H9 (cell line): ENCODE measurements around the gene NPRL2. TPM values are rescaled to one million over a fixed set of nuclear protein-coding genes. Genes with fewer than 3 reads are reported as not detected.

ENCODE experiments used
- DNase-seq: peaks from one replicate; pipeline ENCODE4 v3.0.0-alpha.2; 2017
- H2AFZ ChIP-seq: one replicate; pipeline ENCODE4 v1.6.1; 2013; ENCODE audit warnings: mild to moderate bottlenecking, low read length, control low read depth, moderate library complexity
- H2AK5ac ChIP-seq: 2 replicates; pipeline ENCODE4 v1.6.1; 2013; ENCODE audit warnings: low read length, control low read depth, mixed read lengths; ENCODE audit not compliant: insufficient read length
- H2BK120ac ChIP-seq: one replicate; pipeline ENCODE4 v1.6.1; 2013; ENCODE audit warnings: low read depth, mild to moderate bottlenecking, low read length, control low read depth, inconsistent platforms; ENCODE audit not compliant: poor library complexity, severe bottlenecking
- H2BK12ac ChIP-seq: 2 replicates; pipeline ENCODE4 v1.6.1; 2013; ENCODE audit warnings: low read length, control low read depth, mixed read lengths, low read depth; ENCODE audit not compliant: insufficient read length
- H2BK15ac ChIP-seq: 2 replicates; pipeline ENCODE4 v1.6.1; 2013; ENCODE audit warnings: low read depth, low read length, control low read depth
- H2BK20ac ChIP-seq: one replicate; pipeline ENCODE4 v1.6.1; 2013; ENCODE audit warnings: low read depth, mild to moderate bottlenecking, low read length, control low read depth, inconsistent platforms; ENCODE audit not compliant: poor library complexity, severe bottlenecking
- H2BK5ac ChIP-seq: 2 replicates; pipeline ENCODE4 v1.6.1; 2013; ENCODE audit warnings: low read length, control low read depth, mixed read lengths; ENCODE audit not compliant: insufficient read length
- H3K14ac ChIP-seq: 2 replicates; pipeline ENCODE4 v1.6.1; 2013; ENCODE audit warnings: low read length, control low read depth; ENCODE audit not compliant: insufficient read depth
- H3K18ac ChIP-seq: 2 replicates; pipeline ENCODE4 v1.6.1; 2013; ENCODE audit warnings: low read depth, mild to moderate bottlenecking, mixed read lengths, low read length, control low read depth; ENCODE audit not compliant: insufficient read length
- H3K23ac ChIP-seq: 2 replicates; pipeline ENCODE4 v1.6.1; 2013; ENCODE audit warnings: low read length, control low read depth, mixed read lengths, low read depth; ENCODE audit not compliant: insufficient read length
- H3K23me2 ChIP-seq: 2 replicates; pipeline ENCODE4 v1.6.1; 2013; ENCODE audit warnings: low read depth, mild to moderate bottlenecking, mixed read lengths, low read length, control low read depth; ENCODE audit not compliant: insufficient read length, poor library complexity, severe bottlenecking
- H3K27ac ChIP-seq: 2 replicates; pipeline ENCODE4 v1.5.1; 2013; ENCODE audit warnings: low read length, control low read depth, mixed read lengths, low read depth; ENCODE audit not compliant: insufficient read length
- H3K27me3 ChIP-seq: 2 replicates; pipeline ENCODE4 v1.6.1; 2013; ENCODE audit warnings: low read length, control low read depth, inconsistent platforms; ENCODE audit not compliant: insufficient read depth
- H3K4ac ChIP-seq: 2 replicates; pipeline ENCODE4 v1.6.1; 2013; ENCODE audit warnings: low read depth, mild to moderate bottlenecking, control low read depth, inconsistent platforms, low read length, moderate library complexity
- H3K4me1 ChIP-seq: 2 replicates; pipeline ENCODE4 v1.6.1; 2013; ENCODE audit warnings: low read length, control low read depth, inconsistent platforms; ENCODE audit not compliant: insufficient read depth
- H3K4me2 ChIP-seq: 2 replicates; pipeline ENCODE4 v1.6.1; 2013; ENCODE audit warnings: low read length, control low read depth, mixed read lengths; ENCODE audit not compliant: insufficient read length, insufficient read depth
- H3K56ac ChIP-seq: 2 replicates; pipeline ENCODE4 v1.6.1; 2013; ENCODE audit warnings: low read depth, mild to moderate bottlenecking, mixed read lengths, low read length, control low read depth; ENCODE audit not compliant: insufficient read length
- H3K79me1 ChIP-seq: 2 replicates; pipeline ENCODE4 v1.6.1; 2013; ENCODE audit warnings: low read depth, mild to moderate bottlenecking, moderate library complexity, low read length, control low read depth, inconsistent platforms; ENCODE audit not compliant: insufficient read depth, poor library complexity, severe bottlenecking
- H3K79me2 ChIP-seq: 2 replicates; pipeline ENCODE4 v1.6.1; 2013; ENCODE audit warnings: low read length, control low read depth, inconsistent platforms; ENCODE audit not compliant: insufficient read depth
- H3K9ac ChIP-seq: 2 replicates; pipeline ENCODE4 v1.6.1; 2013; ENCODE audit warnings: low read length, control low read depth, mixed read lengths; ENCODE audit not compliant: insufficient read length; ENCODE audit errors: extremely low read depth
- H3K9me3 ChIP-seq: one replicate; pipeline ENCODE4 v1.6.1; 2013; ENCODE audit warnings: low read depth, low read length, inconsistent platforms; ENCODE audit not compliant: control insufficient read depth
- H3T11ph ChIP-seq: one replicate; pipeline ENCODE4 v1.6.1; 2013; ENCODE audit warnings: mild to moderate bottlenecking, low read length, control low read depth, inconsistent platforms
- H4K20me1 ChIP-seq: one replicate; pipeline ENCODE4 v1.6.1; 2013; ENCODE audit not compliant: control insufficient read depth, insufficient read length, insufficient read depth
- H4K5ac ChIP-seq: 2 replicates; pipeline ENCODE4 v1.6.1; 2013; ENCODE audit warnings: low read depth, mild to moderate bottlenecking, mixed read lengths, low read length, control low read depth; ENCODE audit not compliant: insufficient read length
- H4K8ac ChIP-seq: replicated peaks from 2 replicates; pipeline ENCODE4 v1.6.1; 2013; ENCODE audit warnings: low read length, control low read depth, mixed read lengths, low read depth; ENCODE audit not compliant: insufficient read length
- H4K91ac ChIP-seq: 2 replicates; pipeline ENCODE4 v1.6.1; 2013; ENCODE audit warnings: low read depth, mild to moderate bottlenecking, moderate library complexity, mixed read lengths, low read length, control low read depth; ENCODE audit not compliant: insufficient read length
- H3K27ac Mint-ChIP-seq, 3 experiments: 2 replicates in 2 of 3; 3 replicates in 1 of 3; pipeline ENCODE4 v1.8.0; 2020 to 2021; ENCODE audit warnings: mixed read lengths in 3 of 3, mild to moderate bottlenecking in 1 of 3, moderate library complexity in 1 of 3
- H3K27me3 Mint-ChIP-seq: 2 replicates; pipeline ENCODE4 v1.8.0; 2021; ENCODE audit warnings: low read depth, mild to moderate bottlenecking, moderate library complexity, mixed read lengths
- H3K36me3 Mint-ChIP-seq, 3 experiments: 2 replicates in 2 of 3; 3 replicates in 1 of 3; pipeline ENCODE4 v1.8.0; 2020 to 2021; ENCODE audit warnings: low read depth in 3 of 3, mixed read lengths in 3 of 3; ENCODE audit not compliant: insufficient read depth in 1 of 3
- H3K4me1 Mint-ChIP-seq, 2 experiments: 2 replicates each; pipeline ENCODE4 v1.8.0; 2020; ENCODE audit warnings: mixed read lengths in 2 of 2
- H3K4me3 Mint-ChIP-seq, 2 experiments: 2 replicates in 1 of 2; 3 replicates in 1 of 2; pipeline ENCODE4 v1.8.0; 2020 to 2021; ENCODE audit warnings: mild to moderate bottlenecking in 2 of 2, mixed read lengths in 2 of 2, moderate library complexity in 1 of 2
- H3K9me3 Mint-ChIP-seq, 2 experiments: 2 replicates in 1 of 2; 3 replicates in 1 of 2; pipeline ENCODE4 v1.8.0; 2020; ENCODE audit warnings: mild to moderate bottlenecking in 2 of 2, mixed read lengths in 2 of 2, moderate library complexity in 1 of 2
- CTCF ChIP-seq: fragments of 200-600 bp; sonication (generic); conservative IDR thresholded peaks from 3 replicates; pipeline ENCODE4 v1.8.0; 2021; ENCODE audit warnings: antibody characterized with exemption, mild to moderate bottlenecking
- WGBS: extraction: QIAGEN DNeasy Blood & Tissue Kit; methylation state at CpG from one replicate; pipeline ENCODE4 v1.1.7; 2013; ENCODE audit warnings: missing lambda C conversion rate, low lambda C conversion rate, mixed read lengths; ENCODE audit not compliant: insufficient read length; ENCODE audit errors: extremely low coverage; 5-methylcytosine and 5-hydroxymethylcytosine counted together
- total RNA-seq: library from RNA; stranded (reverse); gene quantifications from 2 replicates; pipeline ENCODE4 v1.2.1, GENCODE V29; 2021

NPRL2 gene
- total RNA-seq, 1 experiment from 2014 or later = 23.4 TPM

- H2BK12ac ChIP-seq = no peak overlapping the region
- no peaks in the 10 kb centered on the region for H3K4me1 ChIP-seq
- no peak overlapping the region for H3K4me3 Mint-ChIP-seq
- H3K79me2 ChIP-seq = no peaks in the 10 kb centered on the region
- no peaks in the 10 kb centered on the region for H3K9me3 Mint-ChIP-seq
- H4K5ac ChIP-seq = no peak overlapping the region
- no peak overlapping the region for H3K23ac ChIP-seq
- no peak overlapping the region for H4K8ac ChIP-seq
- DNase-seq = no peak
- peaks cover 2% of the 10 kb centered on the region for H4K20me1 ChIP-seq
- H3K27me3 ChIP-seq = no peaks in the 10 kb centered on the region
- no peak overlapping the region for H3T11ph ChIP-seq
- peaks cover 0 to 11% of the 10 kb centered on the region in 2 experiments; a peak in 1 of 4 replicates for H3K4me1 Mint-ChIP-seq
- no peak for TF ChIP-seq CTCF
- H3K27ac ChIP-seq = no peak overlapping the region
- no peaks in the 10 kb centered on the region for H3K23me2 ChIP-seq
- H3K27me3 Mint-ChIP-seq = peaks cover 3% of the 10 kb centered on the region; the same call in 1 of the 2 replicates
- no peak overlapping the region for H3K18ac ChIP-seq
- H3K9me3 ChIP-seq = no peaks in the 10 kb centered on the region
- H3K36me3 Mint-ChIP-seq = no peaks in the 10 kb centered on the region
- H3K79me1 ChIP-seq = no peaks in the 10 kb centered on the region
- no peak overlapping the region for H2AK5ac ChIP-seq
- H3K14ac ChIP-seq = no peak overlapping the region
- WGBS = no CpG with 5 or more reads among the region's 13 CpGs
- no peak overlapping the region; a peak in 1 of 7 replicates for H3K27ac Mint-ChIP-seq
- H3K4me2 ChIP-seq = no peak overlapping the region
- H2AFZ ChIP-seq = no peak overlapping the region
- H2BK20ac ChIP-seq = no peak overlapping the region
- H4K91ac ChIP-seq = no peak overlapping the region
- no peak overlapping the region for H3K9ac ChIP-seq
- no peak overlapping the region for H3K56ac ChIP-seq
- no peak overlapping the region for H2BK5ac ChIP-seq
- H2BK120ac ChIP-seq = no peak overlapping the region
- H2BK15ac ChIP-seq = no peak overlapping the region
- H3K4ac ChIP-seq = no peak overlapping the region
These were observed 35.2 kb upstream of the NPRL2 start for GRCh38 chr3:50385754-50386153.
